Progenitor cell of endocrine pancreas (in vitro differentiated cells): ENCODE data around the gene TLR6. TPM values are rescaled to one million over a fixed set of nuclear protein-coding genes. Genes with fewer than 3 reads are reported as not detected.
A peak's percentile ranks its signal among the peaks of the same experiment; 100 is the strongest.

Experiments
- DNase-seq: peaks from one replicate; pipeline ENCODE4 v3.0.0; 2021; ENCODE audit warnings: low spot score; ENCODE audit not compliant: unreplicated experiment
- H3K27ac Mint-ChIP-seq: 2 replicates; pipeline ENCODE4 v1.8.0; 2021; ENCODE audit warnings: mild to moderate bottlenecking, moderate library complexity, mixed read lengths
- H3K27me3 Mint-ChIP-seq: 2 replicates; pipeline ENCODE4 v1.8.0; 2021; ENCODE audit warnings: mixed read lengths
- H3K36me3 Mint-ChIP-seq: 2 replicates; pipeline ENCODE4 v1.8.0; 2022; ENCODE audit warnings: mixed read lengths; ENCODE audit not compliant: insufficient read depth
- H3K4me1 Mint-ChIP-seq: 2 replicates; pipeline ENCODE4 v1.8.0; 2021; ENCODE audit warnings: low read depth, mixed read lengths
- H3K4me3 Mint-ChIP-seq: 2 replicates; pipeline ENCODE4 v1.8.0; 2021; ENCODE audit warnings: low read depth, mild to moderate bottlenecking, moderate library complexity, mixed read lengths
- H3K9me3 Mint-ChIP-seq: 2 replicates; pipeline ENCODE4 v1.8.0; 2021; ENCODE audit warnings: low read depth, mixed read lengths
- CTCF ChIP-seq: fragments of 200-600 bp; sonication (generic); IDR thresholded peaks from one replicate; pipeline ENCODE4 v1.5.0; 2021; ENCODE audit warnings: antibody characterized with exemption, mild to moderate bottlenecking; ENCODE audit not compliant: unreplicated experiment
- total RNA-seq: library from RNA; stranded (reverse); gene quantifications from 2 replicates; pipeline ENCODE4 v1.2.1, GENCODE V29; 2021

The TLR6 gene
- total RNA-seq, 1 donor from 2014 or later, result 1.1 TPM

- Mint-ChIP-seq H3K27ac (peak overlapping the region; percentile 87), H3K36me3 (peaks cover 21% of the 10 kb centered on the region), H3K4me1 (peaks cover 32% of the 10 kb centered on the region), H3K27me3 (no peaks in the 10 kb centered on the region), H3K9me3 (peaks cover 27% of the 10 kb centered on the region), H3K4me3 (peak overlapping the region; percentile 3)
- no peak for DNase-seq
- TF ChIP-seq CTCF, result no peak
Measured at GRCh38 chr4:38803833-38804653, 52.6 kb downstream of the TLR6 start.

- Mint-ChIP-seq H3K4me3 (no peak overlapping the region), H3K36me3 (peaks cover 22% of the 10 kb centered on the region), H3K27me3 (no peaks in the 10 kb centered on the region), H3K9me3 (peaks cover 28% of the 10 kb centered on the region), H3K4me1 (peaks cover 29% of the 10 kb centered on the region), H3K27ac (no peak overlapping the region)
- DNase-seq, result no peak
- no peak for TF ChIP-seq CTCF
Measured at GRCh38 chr4:38802561-38803355, 53.9 kb downstream of the TLR6 start.

GRCh38 chr4:38800961-38801450, 55.6 kb downstream of the TLR6 start:
- no peak for TF ChIP-seq CTCF
- H3K27ac Mint-ChIP-seq, result no peak overlapping the region
- DNase-seq, result no peak
- peaks cover 29% of the 10 kb centered on the region for H3K4me1 Mint-ChIP-seq
- no peaks in the 10 kb centered on the region for H3K27me3 Mint-ChIP-seq
- H3K4me3 Mint-ChIP-seq, result no peak overlapping the region
- peaks cover 25% of the 10 kb centered on the region for H3K36me3 Mint-ChIP-seq
- H3K9me3 Mint-ChIP-seq, result peaks cover 28% of the 10 kb centered on the region

- DNase-seq, result no peak
- Mint-ChIP-seq H3K27ac (no peak overlapping the region), H3K4me3 (no peak overlapping the region), H3K36me3 (peaks cover 27% of the 10 kb centered on the region), H3K27me3 (no peaks in the 10 kb centered on the region), H3K9me3 (peaks cover 28% of the 10 kb centered on the region), H3K4me1 (peaks cover 25% of the 10 kb centered on the region)
- TF ChIP-seq CTCF, result no peak
Measured at GRCh38 chr4:38800366-38800765, 56.3 kb downstream of the TLR6 start.

GRCh38 chr4:38795087-38795486, 61.5 kb downstream of the TLR6 start:
- TF ChIP-seq CTCF, result no peak
- H3K4me3 Mint-ChIP-seq, result no peak overlapping the region
- no peak for DNase-seq
- no peak overlapping the region for H3K27ac Mint-ChIP-seq
- no peaks in the 10 kb centered on the region for H3K27me3 Mint-ChIP-seq
- H3K4me1 Mint-ChIP-seq, result peaks cover 6% of the 10 kb centered on the region
- peaks cover 19% of the 10 kb centered on the region for H3K9me3 Mint-ChIP-seq
- peaks cover 18% of the 10 kb centered on the region for H3K36me3 Mint-ChIP-seq
